Activated CD8-positive, alpha-beta T cell treated with anti-CD3 and anti-CD28 coated beads for 36 hours (primary cell): Measurements from ENCODE around the gene ABLIM1. TPM values are rescaled to one million over a fixed set of nuclear protein-coding genes. Genes with fewer than 3 reads are reported as not detected.

Experiments used
- ATAC-seq: fragments of 200-7000 bp; cut with Tn5 transposase; one replicate; pipeline ENCODE4 v1.10.0; 2021; ENCODE audit warnings: mild to moderate bottlenecking, moderate library complexity
- CTCF ChIA-PET: fragments of 350-600 bp; sonication (Branson Sonifier 250); formaldehyde crosslinking; loops from one replicate; lab custom pipeline; 2021; ENCODE audit warnings: antibody characterized with exemption; lab: Charles Lee
- POLR2A ChIA-PET: fragments of 350-600 bp; sonication (Branson Sonifier 250); formaldehyde crosslinking; loops from one replicate; lab custom pipeline; 2021; ENCODE audit warnings: antibody characterized with exemption; lab: Charles Lee
- DNase-seq: peaks from one replicate; pipeline ENCODE4 v3.0.0-alpha.2; 2020
- H3K27ac Mint-ChIP-seq: one replicate; pipeline ENCODE4 v1.8.0; 2021; ENCODE audit warnings: mild to moderate bottlenecking, mixed read lengths
- H3K27me3 Mint-ChIP-seq: one replicate; pipeline ENCODE4 v1.8.0; 2021; ENCODE audit warnings: mixed read lengths
- H3K36me3 Mint-ChIP-seq: one replicate; pipeline ENCODE4 v1.8.0; 2021; ENCODE audit warnings: low read depth, mixed read lengths
- H3K4me1 Mint-ChIP-seq: one replicate; pipeline ENCODE4 v1.8.0; 2021; ENCODE audit warnings: low read depth, mixed read lengths
- H3K4me3 Mint-ChIP-seq: one replicate; pipeline ENCODE4 v1.8.0; 2021; ENCODE audit warnings: mild to moderate bottlenecking, moderate library complexity, mixed read lengths
- H3K9me3 Mint-ChIP-seq: one replicate; pipeline ENCODE4 v1.8.0; 2021; ENCODE audit warnings: mixed read lengths
- CTCF ChIP-seq: fragments of 200-600 bp; IDR thresholded peaks from one replicate; pipeline ENCODE4 v1.8.0; 2022; ENCODE audit warnings: antibody characterized with exemption, mild to moderate bottlenecking
- intact Hi-C: fragments of 100-400 bp; cut with micrococcal nuclease; formaldehyde crosslinking; loops from one replicate; pipeline ENCODE4 v1.10.0; 2022
- total RNA-seq, 2 experiments: library from RNA; stranded (reverse); gene quantifications; one replicate each; pipeline ENCODE4 v1.2.3, GENCODE V29; 2021

ABLIM1 gene
- total RNA-seq, 2 experiments from 2014 or later: 148 to 155 TPM

GRCh38 chr10:114650831-114651230, 7.2 kb downstream of the ABLIM1 start:
- intact Hi-C loops: no loop called here
- POLR2A ChIA-PET: no interaction called here
- no peak for TF ChIP-seq CTCF
- no peaks in the 10 kb centered on the region for H3K27me3 Mint-ChIP-seq
- no peaks in the 10 kb centered on the region for H3K4me1 Mint-ChIP-seq
- H3K9me3 Mint-ChIP-seq: no peaks in the 10 kb centered on the region
- DNase-seq (no peak), ATAC-seq (no peak)
- no peak overlapping the region for H3K4me3 Mint-ChIP-seq
- no peak overlapping the region for H3K27ac Mint-ChIP-seq
- H3K36me3 Mint-ChIP-seq: no peaks in the 10 kb centered on the region
- CTCF ChIA-PET: interaction anchor here (1.0 to 1.1 kb wide), 2 partner anchors 102 to 106 kb away, joined by 3 read pairs; no protein-coding TSS in a partner anchor

- ATAC-seq (no peak), DNase-seq (no peak)
- Mint-ChIP-seq H3K4me1 (no peaks in the 10 kb centered on the region), H3K27me3 (no peaks in the 10 kb centered on the region), H3K4me3 (no peak overlapping the region), H3K27ac (no peak overlapping the region), H3K36me3 (no peaks in the 10 kb centered on the region), H3K9me3 (no peaks in the 10 kb centered on the region)
- CTCF ChIA-PET: interaction anchor here (1.0 to 1.1 kb wide), 2 partner anchors 101 to 105 kb away, joined by 3 read pairs; no protein-coding TSS in a partner anchor
- intact Hi-C loops: no loop called here
- no peak for TF ChIP-seq CTCF
- POLR2A ChIA-PET: no interaction called here
Measured at GRCh38 chr10:114650266-114650665, 7.8 kb downstream of the ABLIM1 start.

GRCh38 chr10:114649217-114649903, 8.7 kb downstream of the ABLIM1 start:
- no peak overlapping the region for H3K4me3 Mint-ChIP-seq
- no peak for ATAC-seq

GRCh38 chr10:114648368-114648767, 9.7 kb downstream of the ABLIM1 start:
- CTCF ChIA-PET: interaction anchor here (0.7 kb wide), 1 partner anchor 17 kb away, joined by 3 read pairs; no protein-coding TSS in a partner anchor
- no peaks in the 10 kb centered on the region for H3K4me1 Mint-ChIP-seq
- no peaks in the 10 kb centered on the region for H3K27me3 Mint-ChIP-seq
- intact Hi-C loops: no loop called here
- H3K9me3 Mint-ChIP-seq: no peaks in the 10 kb centered on the region
- POLR2A ChIA-PET: interaction anchor here (0.9 kb wide), 1 partner anchor 15 kb away, joined by 3 read pairs; no protein-coding TSS in a partner anchor
- H3K27ac Mint-ChIP-seq: no peak overlapping the region
- no peak for TF ChIP-seq CTCF
- ATAC-seq: no peak
- no peaks in the 10 kb centered on the region for H3K36me3 Mint-ChIP-seq
- no peak overlapping the region for H3K4me3 Mint-ChIP-seq
- no peak for DNase-seq

More at GRCh38 chr10:114649217-114649903, 8.7 kb downstream of the ABLIM1 start:
- DNase-seq: no peak
- TF ChIP-seq CTCF: no peak
- Mint-ChIP-seq H3K9me3 (no peaks in the 10 kb centered on the region), H3K27ac (no peak overlapping the region), H3K27me3 (no peaks in the 10 kb centered on the region), H3K36me3 (no peaks in the 10 kb centered on the region), H3K4me1 (no peaks in the 10 kb centered on the region)
- intact Hi-C loops: no loop called here
- ChIA-PET POLR2A (interaction anchor here (0.9 kb wide), 1 partner anchor 16 kb away, joined by 3 read pairs; no protein-coding TSS in a partner anchor), CTCF (no interaction called here)

- intact Hi-C loops: no loop called here
- no peaks in the 10 kb centered on the region for H3K27me3 Mint-ChIP-seq
- H3K36me3 Mint-ChIP-seq: no peaks in the 10 kb centered on the region
- no peak overlapping the region for H3K27ac Mint-ChIP-seq
- ATAC-seq (no peak), DNase-seq (no peak)
- POLR2A ChIA-PET: no interaction called here
- no peak overlapping the region for H3K4me3 Mint-ChIP-seq
- TF ChIP-seq CTCF: no peak
- CTCF ChIA-PET: interaction anchor here (0.7 to 1.4 kb wide), 4 partner anchors 12 to 77 kb away, joined by 3 to 4 read pairs (median 3); no protein-coding TSS in a partner anchor
- H3K4me1 Mint-ChIP-seq: no peaks in the 10 kb centered on the region
- no peaks in the 10 kb centered on the region for H3K9me3 Mint-ChIP-seq
Measured at GRCh38 chr10:114647545-114648138, 10.4 kb downstream of the ABLIM1 start.
